HG03432 (cell line): ENCODE measurements around the gene SYPL2.

ENCODE experiments used
- ATAC-seq: cut with Tn5 transposase; IDR thresholded peaks from one replicate; pipeline ENCODE4 v1.9.1; 2021; ENCODE audit warnings: mild to moderate bottlenecking, moderate library complexity; ENCODE audit not compliant: unreplicated experiment

Gene SYPL2

GRCh38 chr1:109513110-109513710 is 46.9 kb downstream of the SYPL2 start:
- no peak for ATAC-seq

GRCh38 chr1:109514846-109515245 is 48.5 kb downstream of the SYPL2 start:
- ATAC-seq, result no peak

GRCh38 chr1:109516872-109517271 is 50.5 kb downstream of the SYPL2 start:
- no peak for ATAC-seq

- ATAC-seq, result no peak
These were observed 51.0 kb downstream of the SYPL2 start for GRCh38 chr1:109517337-109517736.

GRCh38 chr1:109521002-109521951 is 54.9 kb downstream of the SYPL2 start:
- ATAC-seq, result no peak

- no peak for ATAC-seq
These were observed 55.7 kb downstream of the SYPL2 start for GRCh38 chr1:109522026-109522425.

- no peak for ATAC-seq
These were observed 57.4 kb downstream of the SYPL2 start for GRCh38 chr1:109523706-109524105.

- peak; percentile 70 for ATAC-seq
These were observed 60.9 kb downstream of the SYPL2 start for GRCh38 chr1:109527098-109527811.

GRCh38 chr1:109527846-109528695 is 61.7 kb downstream of the SYPL2 start:
- no peak for ATAC-seq

GRCh38 chr1:109528712-109529111 is 62.4 kb downstream of the SYPL2 start:
- ATAC-seq, result no peak

GRCh38 chr1:109529881-109530456 is 63.6 kb downstream of the SYPL2 start:
- no peak for ATAC-seq

GRCh38 chr1:109530457-109531087 is 64.2 kb downstream of the SYPL2 start:
- ATAC-seq, result no peak

- ATAC-seq, result no peak
These were observed 65.0 kb downstream of the SYPL2 start for GRCh38 chr1:109531380-109531779.
